Gastroesophageal sphincter (tissue), 3 donors: ENCODE data around the gene DUSP12.

Experiments
- CTCF ChIP-seq, 4 experiments: fragments of 200-600 bp in 2 of 4; fragments of 450-650 bp in 2 of 4; sonication (generic) in 1 of 4; IDR thresholded peaks; one replicate each; pipeline ENCODE4 v1.5.1; 2017 to 2019; ENCODE audit warnings: antibody characterized with exemption in 4 of 4, mild to moderate bottlenecking in 2 of 4, moderate library complexity in 2 of 4
- POLR2A ChIP-seq, 2 donors: fragments of 450-650 bp; IDR thresholded peaks; one replicate each; pipeline ENCODE4 v1.6.1; 2017; ENCODE audit warnings: antibody characterized with exemption in 2 of 2, mild to moderate bottlenecking in 2 of 2, moderate library complexity in 1 of 2

GRCh38 chr1:161771161-161771560, 21.6 kb downstream of the DUSP12 start:
- TF ChIP-seq CTCF (IDR thresholded peaks at IDR 0.05) (no peak), POLR2A (IDR thresholded peaks at IDR 0.05) (no peak)
